GF-D8 (cell line): ENCODE results near the gene TXNRD2.

ENCODE experiments used
- DNase-seq: peaks from one replicate; lab custom pipeline; 2025; lab: John Stamatoyannopoulos, UW

TXNRD2 gene

GRCh38 chr22:19875531-19876313 is 65.9 kb downstream of the TXNRD2 start:
- DNase-seq: no peak

GRCh38 chr22:19875061-19875530 is 66.5 kb downstream of the TXNRD2 start:
- DNase-seq: no peak

- no peak for DNase-seq
These were observed 67.1 kb downstream of the TXNRD2 start for GRCh38 chr22:19874307-19875060.

GRCh38 chr22:19873960-19874306 is 67.7 kb downstream of the TXNRD2 start:
- no peak for DNase-seq

GRCh38 chr22:19873138-19873959 is 68.3 kb downstream of the TXNRD2 start:
- no peak for DNase-seq

- DNase-seq: no peak
These were observed 68.9 kb downstream of the TXNRD2 start for GRCh38 chr22:19872779-19873137.

- no peak for DNase-seq
These were observed 69.5 kb downstream of the TXNRD2 start for GRCh38 chr22:19871845-19872778.

GRCh38 chr22:19871023-19871844 is 70.4 kb downstream of the TXNRD2 start:
- DNase-seq: no peak

GRCh38 chr22:19870153-19871022 is 71.2 kb downstream of the TXNRD2 start:
- no peak for DNase-seq

- no peak for DNase-seq
These were observed 72.0 kb downstream of the TXNRD2 start for GRCh38 chr22:19869497-19870152.

GRCh38 chr22:19868773-19869471 is 72.7 kb downstream of the TXNRD2 start:
- no peak for DNase-seq

GRCh38 chr22:19868333-19868732 is 73.3 kb downstream of the TXNRD2 start:
- no peak for DNase-seq

- no peak for DNase-seq
These were observed 74.0 kb downstream of the TXNRD2 start for GRCh38 chr22:19867617-19868016.

GRCh38 chr22:19866665-19867009 is 75.0 kb downstream of the TXNRD2 start:
- DNase-seq: no peak

GRCh38 chr22:19865141-19865829 is 76.3 kb downstream of the TXNRD2 start:
- no peak for DNase-seq

GRCh38 chr22:19864538-19865106 is 77.0 kb downstream of the TXNRD2 start:
- no peak for DNase-seq

GRCh38 chr22:19863571-19863970 is 78.0 kb downstream of the TXNRD2 start:
- DNase-seq: no peak
